IMR-90 (cell line): Measurements from ENCODE around the gene AKT3.

ENCODE experiments used
- CEBPB ChIP-seq: IDR thresholded peaks from 2 replicates; pipeline ENCODE4 v1.6.1; 2012; ENCODE audit warnings: low read depth, low read length, improper control_type of control experiment
- ELK1 ChIP-seq: fragments of 150-350 bp; IDR thresholded peaks from 2 replicates; pipeline ENCODE4 v1.6.1; 2016; ENCODE audit warnings: low read depth, mild to moderate bottlenecking, low read length, moderate library complexity, borderline replicate concordance
- MXI1 ChIP-seq: IDR thresholded peaks from 2 replicates; pipeline ENCODE4 v1.6.1; 2012; ENCODE audit warnings: low read depth, mild to moderate bottlenecking, low read length, moderate library complexity, borderline replicate concordance
- POLR2A ChIP-seq: IDR thresholded peaks from 2 replicates; pipeline ENCODE4 v1.6.1; 2012; ENCODE audit warnings: mild to moderate bottlenecking, low read depth, low read length
- RAD21 ChIP-seq: IDR thresholded peaks from 2 replicates; pipeline ENCODE4 v1.6.1; 2012; ENCODE audit warnings: low read length, improper control_type of control experiment

- TF ChIP-seq RAD21 (no peak), CEBPB (no peak), ELK1 (no peak), POLR2A (no peak), MXI1 (no peak)
Measured at GRCh38 chr1:243449373-243449772, 400.7 kb downstream of the AKT3 start.
